Thyroid gland (tissue), 4 donors: ENCODE measurements around the gene VPS45. TPM values are rescaled to one million over a fixed set of nuclear protein-coding genes. Genes with fewer than 3 reads are reported as not detected.

Source experiments
- DNase-seq, 2 donors: peaks; one replicate each; pipeline ENCODE4 v3.0.0-alpha.2; 2019
- H3K27ac ChIP-seq, 3 donors: fragments of 200-600 bp; sonication (generic); 1 replicate in 2 of 3; 2 replicates in 1 of 3; pipeline ENCODE4 v1.5.1; 2016 to 2019; ENCODE audit warnings: mild to moderate bottlenecking in 1 of 3, moderate library complexity in 1 of 3
- H3K27me3 ChIP-seq: fragments of 200-600 bp; sonication (generic); one replicate; pipeline ENCODE4 v1.5.1; 2019
- H3K36me3 ChIP-seq, 2 donors: fragments of 200-600 bp; sonication (generic); one replicate each; pipeline ENCODE4 v1.5.1; 2016 to 2019
- H3K4me1 ChIP-seq, 2 donors: fragments of 200-600 bp; sonication (generic); one replicate each; pipeline ENCODE4 v1.5.1; 2017 to 2019
- H3K4me3 ChIP-seq, 3 donors: fragments of 200-600 bp; sonication (generic); replicated peaks in 1 of 3; 1 replicate in 2 of 3; 2 replicates in 1 of 3; pipeline ENCODE4 v1.5.1; 2016; ENCODE audit warnings: mild to moderate bottlenecking in 1 of 3
- H3K9me3 ChIP-seq: fragments of 200-600 bp; sonication (generic); one replicate; pipeline ENCODE4 v1.5.1; 2017
- POLR2A ChIP-seq, 2 donors: fragments of 450-650 bp; IDR thresholded peaks; one replicate each; pipeline ENCODE4 v1.6.1; 2017; ENCODE audit warnings: antibody characterized with exemption in 2 of 2, mild to moderate bottlenecking in 2 of 2, moderate library complexity in 1 of 2
- WGBS, 2 donors: methylation state at CpG; one replicate each; pipeline ENCODE4 v1.1.5; 2017; 5-methylcytosine and 5-hydroxymethylcytosine counted together
- intact Hi-C: fragments of 100-400 bp; cut with DNase I; formaldehyde crosslinking; loops from one replicate; pipeline ENCODE4 v1.15.1; 2023
- total RNA-seq, 4 donors: library from RNA; depleted of rRNA; stranded (reverse); fragments of >200 nt; gene quantifications; one replicate each; pipeline ENCODE4 v1.2.3, GENCODE V29; 2016
- TF ChIP-seq, protein P1 (sequence below), 6 experiments: fragments of 200-600 bp in 3 of 6; fragments of 450-650 bp in 3 of 6; sonication (generic) in 3 of 6; IDR thresholded peaks; one replicate each; pipeline ENCODE4 v1.5.1; 2016 to 2019; ENCODE audit warnings: antibody characterized with exemption in 6 of 6, mild to moderate bottlenecking in 2 of 6, inconsistent platforms in 1 of 6, moderate library complexity in 1 of 6

The VPS45 gene
- total RNA-seq, 4 donors from 2014 or later = 50.3 to 64.3 (median 57.1) TPM

DNA sequence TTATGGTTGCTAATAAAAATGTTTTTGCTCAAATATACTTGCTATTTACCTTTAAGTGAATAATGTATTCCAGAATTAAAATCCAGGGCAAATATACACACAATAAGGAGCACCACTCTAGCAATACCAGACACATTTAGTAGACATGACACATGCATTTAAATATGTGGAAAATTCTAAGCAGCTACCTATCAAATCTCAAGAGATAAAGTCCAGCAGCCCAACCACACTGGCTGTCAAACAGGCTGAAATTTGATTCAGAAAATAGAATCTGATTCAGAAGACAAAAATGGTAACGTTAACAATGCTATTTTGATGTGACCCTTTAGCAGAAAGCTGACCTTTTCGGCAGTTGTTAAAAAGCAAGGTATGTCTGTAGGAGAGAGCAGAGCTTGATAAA lies 124.4 kb downstream of the VPS45 start:
- H3K4me1 ChIP-seq = no peaks in the 10 kb centered on the region
- H3K27ac ChIP-seq = no peak overlapping the region
- no peaks in the 10 kb centered on the region for H3K9me3 ChIP-seq
- no peak overlapping the region for H3K4me3 ChIP-seq
- intact Hi-C loops = no loop called here
- DNase-seq = no peak
- 78 to 82% methylated on average over 2 of the region's 2 CpGs for WGBS, 2 donors
- no peaks in the 10 kb centered on the region for H3K36me3 ChIP-seq
- no peaks in the 10 kb centered on the region for H3K27me3 ChIP-seq
- no peak for TF ChIP-seq POLR2A (IDR thresholded peaks at IDR 0.05)
- TF ChIP-seq, protein P1, sequence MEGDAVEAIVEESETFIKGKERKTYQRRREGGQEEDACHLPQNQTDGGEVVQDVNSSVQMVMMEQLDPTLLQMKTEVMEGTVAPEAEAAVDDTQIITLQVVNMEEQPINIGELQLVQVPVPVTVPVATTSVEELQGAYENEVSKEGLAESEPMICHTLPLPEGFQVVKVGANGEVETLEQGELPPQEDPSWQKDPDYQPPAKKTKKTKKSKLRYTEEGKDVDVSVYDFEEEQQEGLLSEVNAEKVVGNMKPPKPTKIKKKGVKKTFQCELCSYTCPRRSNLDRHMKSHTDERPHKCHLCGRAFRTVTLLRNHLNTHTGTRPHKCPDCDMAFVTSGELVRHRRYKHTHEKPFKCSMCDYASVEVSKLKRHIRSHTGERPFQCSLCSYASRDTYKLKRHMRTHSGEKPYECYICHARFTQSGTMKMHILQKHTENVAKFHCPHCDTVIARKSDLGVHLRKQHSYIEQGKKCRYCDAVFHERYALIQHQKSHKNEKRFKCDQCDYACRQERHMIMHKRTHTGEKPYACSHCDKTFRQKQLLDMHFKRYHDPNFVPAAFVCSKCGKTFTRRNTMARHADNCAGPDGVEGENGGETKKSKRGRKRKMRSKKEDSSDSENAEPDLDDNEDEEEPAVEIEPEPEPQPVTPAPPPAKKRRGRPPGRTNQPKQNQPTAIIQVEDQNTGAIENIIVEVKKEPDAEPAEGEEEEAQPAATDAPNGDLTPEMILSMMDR (IDR thresholded peaks at IDR 0.05) = no peak

DNA sequence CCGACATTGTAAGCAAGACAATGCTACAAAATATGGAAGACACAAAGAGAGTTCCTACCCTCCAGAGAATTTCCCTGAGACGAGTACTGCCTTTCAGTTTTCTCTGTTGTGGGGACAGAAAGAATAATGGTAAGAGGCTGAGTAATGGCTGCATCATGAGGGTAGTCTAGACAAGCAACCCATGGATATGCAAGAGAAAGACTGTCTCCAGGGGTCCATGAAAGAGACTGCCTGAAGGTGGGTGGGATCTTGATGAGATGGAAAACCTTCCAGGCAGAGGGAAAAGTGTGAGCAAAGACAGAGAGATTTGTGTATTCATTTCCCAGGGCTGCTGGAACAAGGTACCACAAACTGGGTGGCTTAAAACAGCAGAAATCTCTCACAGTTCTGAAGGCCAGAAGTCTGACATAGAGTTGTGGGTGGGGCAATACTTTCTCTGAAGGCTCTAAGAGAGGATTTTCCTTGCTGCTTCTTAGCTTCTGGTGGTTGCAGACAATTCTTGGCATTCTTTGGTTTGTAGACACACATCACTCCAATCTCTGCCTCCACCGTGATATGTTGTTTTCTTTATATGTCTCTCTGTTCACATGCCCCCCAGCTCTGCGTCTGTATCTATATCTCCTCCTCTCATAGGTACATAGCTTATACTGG lies 126.9 kb downstream of the VPS45 start:
- Histone ChIP-seq H3K27ac (no peak overlapping the region), H3K9me3 (no peaks in the 10 kb centered on the region), H3K27me3 (no peaks in the 10 kb centered on the region), H3K36me3 (no peaks in the 10 kb centered on the region), H3K4me1 (no peaks in the 10 kb centered on the region), H3K4me3 (no peak overlapping the region)
- intact Hi-C loops = no loop called here
- TF ChIP-seq, protein P1 (IDR thresholded peaks at IDR 0.05) = no peak
- TF ChIP-seq POLR2A (IDR thresholded peaks at IDR 0.05) = no peak
- no peak for DNase-seq
- WGBS, 2 donors = 80 to 89% methylated on average over 4 of the region's 4 CpGs

Other genes with a start within 250 kb of the VPS45 start
- 10 to 100 TPM; 23.5 to 55.8 (median 31.6) TPM for gene BOLA1, start 168.2 kb upstream of the VPS45 start, total RNA-seq
- 1 to 10 TPM; 3.0 to 5.9 (median 4.0) TPM for gene SV2A, start 149.9 kb upstream of the VPS45 start, total RNA-seq
- 10 to 100 TPM; 10.2 to 17.9 (median 12.4) TPM for gene SF3B4, start 140.0 kb upstream of the VPS45 start, total RNA-seq
- gene MTMR11, start 130.9 kb upstream of the VPS45 start, total RNA-seq = 1 to 10 TPM; 2.0 to 8.6 (median 5.6) TPM
- gene OTUD7B, start 57.0 kb upstream of the VPS45 start, total RNA-seq = 10 to 100 TPM; 15.9 to 39.2 (median 23.2) TPM
- gene PLEKHO1, start 82.1 kb downstream of the VPS45 start, total RNA-seq = 10 to 100 TPM in 2 of 4 donors, 1 to 10 TPM in 2; 5.2 to 23.1 (median 14.2) TPM
- 10 to 100 TPM; 19.3 to 25.8 (median 24.5) TPM for gene ANP32E, start 168.3 kb downstream of the VPS45 start, total RNA-seq
- under 1 TPM in 2 of 4 donors, not detected in 2; 0.22 to 0.27 TPM for gene CA14, start 190.0 kb downstream of the VPS45 start, total RNA-seq
- gene APH1A, start 201.2 kb downstream of the VPS45 start, total RNA-seq = 100 to 1,000 TPM; 114 to 133 (median 116) TPM
- 10 to 100 TPM in 1 of 4 donors, 1 to 10 TPM in 3; 2.7 to 11.7 (median 4.3) TPM for gene C1orf54, start 205.0 kb downstream of the VPS45 start, total RNA-seq
- gene CIART, start 214.8 kb downstream of the VPS45 start, total RNA-seq = 1 to 10 TPM; 2.9 to 7.9 (median 5.4) TPM
- 10 to 100 TPM; 27.4 to 61.0 (median 48.6) TPM for gene MRPS21, start 226.1 kb downstream of the VPS45 start, total RNA-seq